GM18498 (cell line): Measurements from ENCODE around the gene VEPH1.

Experiments
- ATAC-seq: cut with Tn5 transposase; IDR thresholded peaks from one replicate; pipeline ENCODE4 v1.9.1; 2021; ENCODE audit warnings: mild to moderate bottlenecking, moderate library complexity; ENCODE audit not compliant: unreplicated experiment

The VEPH1 gene

DNA sequence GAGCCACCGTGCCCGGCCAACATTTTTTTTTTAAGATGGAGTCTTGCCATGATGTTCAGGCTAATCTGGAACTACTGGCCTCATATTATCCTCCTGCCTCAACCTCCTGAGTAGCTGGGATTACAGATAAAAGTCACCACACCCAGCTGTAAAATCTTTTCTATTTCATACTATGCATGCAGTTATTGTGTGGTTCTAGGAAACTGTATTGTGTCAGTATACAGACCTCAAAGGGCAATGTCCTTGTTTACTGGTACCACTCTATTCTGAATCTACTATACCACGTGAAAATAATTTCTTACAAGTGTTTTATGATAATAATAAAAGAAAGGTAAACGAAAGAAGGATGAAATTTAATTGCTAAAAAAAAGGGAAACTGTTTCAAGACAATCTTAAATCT lies 190.0 kb downstream of the VEPH1 start:
- ATAC-seq: no peak

DNA sequence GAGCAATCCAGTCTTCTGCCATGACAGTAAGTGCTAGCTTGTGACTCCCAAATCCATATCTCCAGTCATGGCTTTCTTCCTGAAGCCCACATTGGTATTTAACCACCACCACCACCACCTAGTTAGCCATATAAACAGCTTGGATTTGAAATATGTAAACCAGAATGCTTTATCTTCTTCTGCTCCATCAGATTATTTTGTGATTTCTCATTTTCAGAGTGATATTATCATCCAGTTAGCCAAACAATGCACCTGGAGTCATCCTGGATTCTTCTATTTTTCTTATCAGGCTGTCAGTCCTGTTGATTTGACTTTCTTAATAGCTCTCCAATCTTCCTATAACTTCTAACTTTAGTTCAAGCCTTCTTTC lies 190.9 kb downstream of the VEPH1 start:
- no peak for ATAC-seq

GRCh38 chr3:157311633-157312375 lies 191.4 kb downstream of the VEPH1 start:
- ATAC-seq: no peak

DNA sequence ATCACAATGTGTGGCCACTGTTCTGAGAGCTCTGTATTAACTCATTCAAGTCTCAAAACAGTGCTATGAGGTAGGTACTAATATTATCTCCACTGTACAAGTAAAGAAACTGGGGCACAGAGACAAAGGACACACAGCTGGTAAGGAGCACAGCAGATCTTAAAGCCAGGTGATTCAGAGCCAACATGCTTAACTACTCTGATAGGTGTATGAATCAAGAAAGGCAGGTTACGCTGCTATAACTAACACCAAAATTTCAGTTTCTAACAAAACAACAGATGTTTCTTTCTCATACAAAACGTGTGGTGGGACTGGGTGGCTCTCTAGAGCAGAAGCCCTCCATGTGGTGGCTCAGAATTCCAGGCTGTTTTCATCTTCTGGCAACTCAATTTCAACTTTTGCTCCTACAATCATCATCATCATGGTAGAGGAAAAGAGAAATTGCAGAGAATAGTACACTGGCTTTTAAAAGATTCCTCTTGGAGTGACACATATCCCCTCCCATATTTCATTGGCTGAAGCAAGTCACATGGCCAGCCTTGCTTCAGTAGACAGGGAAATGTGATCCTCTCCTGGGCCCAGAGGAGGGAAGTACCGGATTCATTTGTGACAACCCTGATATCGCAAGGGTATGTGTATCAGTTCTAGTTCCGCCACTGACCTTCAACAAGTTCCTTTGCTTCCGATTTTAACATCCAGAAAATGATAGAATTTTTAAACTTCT lies 192.7 kb downstream of the VEPH1 start:
- peak; percentile 66 for ATAC-seq

DNA sequence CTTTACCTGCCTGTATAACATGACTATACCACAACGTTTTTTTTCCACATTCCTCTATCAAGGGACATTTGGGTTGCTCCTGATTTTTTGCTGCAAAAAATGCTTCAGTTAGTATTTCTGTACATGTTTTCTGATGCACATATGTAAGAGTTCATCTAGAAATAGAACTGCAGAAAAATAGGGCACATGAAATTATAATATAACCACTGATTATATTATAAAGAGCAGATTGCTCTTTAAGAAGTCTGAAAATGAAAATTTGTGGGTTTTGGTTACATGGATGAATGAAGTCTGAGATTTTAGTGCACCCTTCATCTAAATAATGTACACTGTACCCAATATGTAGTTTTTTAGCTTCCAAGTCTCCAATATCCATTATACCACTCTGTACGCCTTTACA lies 196.7 kb downstream of the VEPH1 start:
- ATAC-seq: no peak

DNA sequence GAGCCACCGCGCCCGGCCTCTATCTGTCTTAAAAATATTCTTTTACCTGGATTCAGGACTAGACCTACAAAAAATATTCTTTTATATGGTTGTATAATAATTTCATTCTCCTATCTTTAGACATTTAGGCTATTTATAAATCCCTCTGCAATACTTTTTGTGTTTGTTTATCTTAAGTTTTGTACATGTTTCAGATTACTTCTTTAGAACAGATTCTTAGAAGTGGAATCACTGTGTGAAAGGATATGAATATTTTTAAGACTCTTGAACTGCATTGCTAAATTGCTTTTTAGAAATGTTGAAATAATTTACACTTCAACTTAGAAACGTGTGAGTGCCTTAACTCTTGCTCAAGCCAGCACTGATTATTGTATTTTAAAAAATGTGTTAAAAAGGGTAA lies 197.8 kb downstream of the VEPH1 start:
- no peak for ATAC-seq

GRCh38 chr3:157301755-157302154 lies 201.5 kb downstream of the VEPH1 start:
- no peak for ATAC-seq

GRCh38 chr3:157300981-157301663 lies 202.1 kb downstream of the VEPH1 start:
- ATAC-seq: no peak

DNA sequence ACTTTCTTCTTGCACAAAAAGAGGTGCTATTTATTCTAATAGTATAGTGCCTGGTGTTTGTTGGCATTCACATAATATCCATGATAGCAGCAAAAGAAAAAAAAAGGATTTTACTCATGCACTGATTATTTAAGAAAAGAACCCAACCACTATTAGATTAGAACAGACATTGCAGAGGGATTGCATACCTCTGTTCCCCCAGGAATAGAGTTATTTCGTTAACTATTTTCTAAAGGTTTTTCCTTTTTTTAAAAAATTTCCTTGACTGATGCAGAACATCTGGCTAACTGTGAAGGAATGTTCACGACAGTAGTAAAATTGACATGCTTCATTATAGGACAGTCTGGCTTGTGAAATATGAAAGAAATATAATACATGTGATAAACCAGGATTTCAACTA lies 203.1 kb downstream of the VEPH1 start:
- no peak for ATAC-seq

GRCh38 chr3:157297328-157297915 lies 205.8 kb downstream of the VEPH1 start:
- ATAC-seq: no peak

DNA sequence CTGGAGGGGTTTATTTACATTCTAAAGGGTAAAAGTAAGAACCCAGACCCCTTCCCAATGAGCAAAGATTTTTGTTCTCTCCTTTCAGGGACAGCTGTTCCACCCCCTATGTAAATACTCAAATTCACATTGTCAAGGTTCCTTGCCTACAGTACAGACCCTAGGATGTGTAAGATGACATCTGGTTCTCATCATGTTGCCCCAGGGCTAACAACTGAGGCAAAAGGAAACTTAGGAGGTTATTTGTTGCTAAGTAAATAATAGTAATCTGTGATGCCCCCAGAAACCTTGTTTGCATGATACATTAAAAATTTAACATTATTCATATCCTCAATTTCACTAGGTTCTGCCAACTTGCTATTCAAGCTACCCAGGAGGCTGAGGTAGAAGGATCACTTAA lies 208.3 kb downstream of the VEPH1 start:
- ATAC-seq: no peak

DNA sequence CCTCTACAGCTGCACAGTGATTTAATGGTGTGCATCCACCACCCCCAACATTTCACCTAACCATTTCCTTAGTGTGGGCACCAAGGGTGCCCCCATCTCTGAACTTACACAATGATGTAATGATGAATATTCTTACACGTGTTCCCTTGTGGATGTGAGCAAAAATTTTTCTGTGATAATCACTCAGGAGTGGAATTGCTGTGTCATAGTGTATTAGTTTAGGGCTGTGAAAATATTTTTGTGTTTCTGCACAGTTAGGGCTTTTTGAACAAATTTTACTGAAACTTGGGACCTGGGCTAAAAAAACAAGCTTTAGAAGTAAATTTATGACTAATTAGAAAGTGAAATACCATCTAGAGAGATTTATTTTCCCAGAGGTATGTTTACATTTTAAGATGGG lies 208.7 kb downstream of the VEPH1 start:
- ATAC-seq: no peak

GRCh38 chr3:157290766-157291165 lies 212.4 kb downstream of the VEPH1 start:
- ATAC-seq: no peak

- no peak for ATAC-seq
Observed at GRCh38 chr3:157285966-157286365, 217.2 kb downstream of the VEPH1 start.

GRCh38 chr3:157285141-157285540 lies 218.1 kb downstream of the VEPH1 start:
- ATAC-seq: no peak

DNA sequence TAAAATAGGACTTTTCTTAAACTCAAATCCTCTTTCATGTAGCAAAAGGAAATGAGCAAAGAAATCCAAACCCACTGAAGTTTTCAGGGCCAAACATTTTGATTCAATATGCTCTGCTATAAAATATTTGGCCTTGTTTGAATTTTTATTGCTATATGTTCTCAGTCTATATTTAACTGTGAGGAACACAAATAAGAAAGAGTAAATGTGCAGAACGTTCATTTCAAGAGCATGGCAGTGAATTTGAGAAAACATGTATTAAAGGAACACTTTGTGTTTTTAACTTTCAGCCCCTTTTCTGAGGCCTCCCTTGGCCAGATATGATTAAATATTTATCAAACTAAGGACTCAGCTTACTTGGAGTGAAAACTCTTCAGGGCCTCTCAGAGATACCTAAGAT lies 218.5 kb downstream of the VEPH1 start:
- no peak for ATAC-seq

- no peak for ATAC-seq
Observed at GRCh38 chr3:157282261-157283191, 220.7 kb downstream of the VEPH1 start.

- no peak for ATAC-seq
Observed at GRCh38 chr3:157280786-157281185, 222.4 kb downstream of the VEPH1 start.

- no peak for ATAC-seq
Observed at GRCh38 chr3:157280354-157280753, 222.9 kb downstream of the VEPH1 start.

- no peak for ATAC-seq
Observed at GRCh38 chr3:157279237-157279636, 224.0 kb downstream of the VEPH1 start.

DNA sequence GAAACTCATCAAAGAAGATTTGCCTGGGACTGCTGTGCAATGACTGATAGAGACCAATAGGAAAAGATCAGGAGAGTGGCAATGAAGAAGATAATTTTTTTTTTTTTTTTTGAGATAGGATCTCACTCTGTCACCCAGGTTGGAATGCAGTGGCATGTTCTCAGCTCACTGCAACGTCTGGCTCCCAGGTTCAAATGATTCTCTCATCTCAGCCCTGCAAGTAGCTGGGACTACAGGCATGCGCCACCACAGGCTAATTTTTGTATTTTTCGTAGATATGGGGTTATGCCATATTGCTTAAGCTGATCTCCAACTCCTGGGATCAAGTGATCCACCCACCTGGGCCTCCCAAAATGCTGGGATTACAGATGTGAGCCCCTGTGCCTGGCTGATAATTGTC lies 226.4 kb downstream of the VEPH1 start:
- no peak for ATAC-seq
